PC-9 (cell line): ENCODE results near the gene FAM151B. TPM values are rescaled to one million over a fixed set of nuclear protein-coding genes. Genes with fewer than 3 reads are reported as not detected.
"Not testable (repeated sequence)": the region's sequence is repeated elsewhere in the genome, so short reads cannot be mapped to it uniquely, and the experiment has no call there.

Experiments used
- BruUV-seq: library from RNA; stranded (reverse); fragments of 400-500 nt; replicated peaks from 2 replicates; lab custom pipeline; 2021; lab: Mats Ljungman, UMichigan
- CTCF ChIA-PET: fragments of 300-600 bp; sonication (Branson Sonifier 250); formaldehyde crosslinking; loops from one replicate; lab custom pipeline; 2022; ENCODE audit warnings: antibody characterized with exemption; lab: Charles Lee
- POLR2A ChIA-PET: fragments of 300-600 bp; sonication (Branson Sonifier 250); formaldehyde crosslinking; loops from one replicate; lab custom pipeline; 2022; ENCODE audit warnings: antibody characterized with exemption; ENCODE audit not compliant: unreplicated experiment; lab: Charles Lee
- DNase-seq, 2 experiments: peaks; one replicate each; pipeline versions ENCODE4 v3.0.0 to v3.0.0-alpha.2; 2015 to 2022; ENCODE audit warnings: mixed read lengths in 1 of 2
- H2AFZ ChIP-seq: fragments of 200-600 bp; sonication (generic); 2 replicates; pipeline ENCODE4 v1.8.1; 2017; ENCODE audit warnings: antibody characterized with exemption
- H3F3A ChIP-seq: fragments of 200-600 bp; sonication (generic); 2 replicates; pipeline ENCODE4 v1.8.1; 2017; ENCODE audit warnings: antibody characterized with exemption, mild to moderate bottlenecking, low read depth; ENCODE audit not compliant: insufficient read depth
- H3K27ac ChIP-seq: fragments of 200-600 bp; sonication (generic); 2 replicates; pipeline ENCODE4 v1.6.1; 2016; ENCODE audit warnings: mixed run types
- H3K27me3 ChIP-seq: fragments of 200-600 bp; sonication (generic); 2 replicates; pipeline ENCODE4 v1.6.1; 2016; ENCODE audit warnings: low read depth, mixed run types; ENCODE audit not compliant: insufficient read depth
- H3K36me3 ChIP-seq: fragments of 200-600 bp; sonication (generic); 2 replicates; pipeline ENCODE4 v1.6.1; 2016; ENCODE audit warnings: low read depth, mixed run types
- H3K4me1 ChIP-seq: fragments of 200-600 bp; sonication (generic); replicated peaks from 2 replicates; pipeline ENCODE4 v1.6.1; 2016; ENCODE audit warnings: mixed run types; ENCODE audit not compliant: insufficient read depth
- H3K4me2 ChIP-seq: fragments of 200-600 bp; sonication (generic); 2 replicates; pipeline ENCODE4 v1.6.1; 2017; ENCODE audit warnings: mixed run types
- H3K4me3 ChIP-seq: fragments of 200-600 bp; sonication (generic); 2 replicates; pipeline ENCODE4 v1.6.1; 2016; ENCODE audit warnings: mixed run types
- H3K79me2 ChIP-seq: fragments of 200-600 bp; sonication (generic); 2 replicates; pipeline ENCODE4 v1.6.1; 2017; ENCODE audit warnings: low read depth, mixed run types
- H3K9me2 ChIP-seq: fragments of 200-600 bp; sonication (generic); 2 replicates; pipeline ENCODE4 v1.8.1; 2017; ENCODE audit warnings: mild to moderate bottlenecking; ENCODE audit not compliant: insufficient read depth
- H3K9me3 ChIP-seq: fragments of 200-600 bp; sonication (generic); 2 replicates; pipeline ENCODE4 v1.8.1; 2016; ENCODE audit warnings: low read depth; ENCODE audit not compliant: insufficient read depth
- H4K20me1 ChIP-seq: fragments of 200-600 bp; sonication (generic); 2 replicates; pipeline ENCODE4 v1.8.1; 2017; ENCODE audit not compliant: insufficient read depth
- CTCF ChIP-seq: fragments of 200-600 bp; sonication (generic); conservative IDR thresholded peaks from 2 replicates; pipeline ENCODE4 v1.6.1; 2017; ENCODE audit warnings: mixed run types, antibody characterized with exemption, mild to moderate bottlenecking, moderate library complexity
- EZH2 ChIP-seq: fragments of 200-600 bp; sonication (generic); IDR thresholded peaks from 2 replicates; pipeline ENCODE4 v1.8.0; 2017; ENCODE audit warnings: antibody characterized with exemption, low read depth
- intact Hi-C: fragments of 100-400 bp; cut with micrococcal nuclease; formaldehyde crosslinking; loops from one replicate; pipeline ENCODE4 v1.10.0; 2022; ENCODE audit not compliant: unreplicated experiment
- total RNA-seq: library from RNA; stranded (reverse); gene quantifications from 2 replicates; pipeline ENCODE4 v1.2.3, GENCODE V29; 2021

Gene FAM151B
- total RNA-seq, 1 experiment from 2014 or later, result 1.7 TPM

DNA sequence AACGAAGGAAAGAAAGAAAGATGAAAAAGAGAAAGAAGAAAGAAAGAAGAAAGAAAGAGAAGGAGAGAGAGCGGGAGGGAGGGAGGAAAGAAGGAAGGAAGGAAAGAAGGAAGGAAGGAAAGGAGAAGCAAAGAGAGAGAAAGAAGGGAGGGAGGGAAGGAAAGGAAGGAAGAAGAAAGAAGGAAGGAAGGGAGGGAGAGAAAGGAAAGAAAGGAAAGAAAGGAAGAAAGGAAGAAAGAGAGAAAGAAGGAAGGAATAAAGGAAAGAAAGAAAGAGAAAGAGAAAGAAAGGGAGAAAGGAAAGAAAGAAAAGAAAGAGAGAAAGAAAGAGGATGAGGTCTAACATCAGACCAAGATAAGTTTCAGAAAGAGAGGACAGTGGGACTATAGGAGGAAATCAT, 91.2 kb downstream of the FAM151B start:
- no peak overlapping the region for H3K4me3 ChIP-seq
- TF ChIP-seq CTCF (no peak), EZH2 (no peak)
- no peak overlapping the region for H2AFZ ChIP-seq
- no peaks in the 10 kb centered on the region for H3F3A ChIP-seq
- H3K27me3 ChIP-seq, result no peaks in the 10 kb centered on the region
- H3K27ac ChIP-seq, result no peak overlapping the region
- no TSS peak for BruUV-seq
- ChIA-PET CTCF (no interaction called here), POLR2A (no interaction called here)
- H3K9me2 ChIP-seq, result no peaks in the 10 kb centered on the region
- H3K4me2 ChIP-seq, result no peak overlapping the region
- DNase-seq, result no peak
- H3K9me3 ChIP-seq, result no peaks in the 10 kb centered on the region
- no peaks in the 10 kb centered on the region for H3K4me1 ChIP-seq
- intact Hi-C loops, result no loop called here
- no peaks in the 10 kb centered on the region for H3K36me3 ChIP-seq
- H3K79me2 ChIP-seq, result no peaks in the 10 kb centered on the region
- H4K20me1 ChIP-seq, result no peaks in the 10 kb centered on the region

DNA sequence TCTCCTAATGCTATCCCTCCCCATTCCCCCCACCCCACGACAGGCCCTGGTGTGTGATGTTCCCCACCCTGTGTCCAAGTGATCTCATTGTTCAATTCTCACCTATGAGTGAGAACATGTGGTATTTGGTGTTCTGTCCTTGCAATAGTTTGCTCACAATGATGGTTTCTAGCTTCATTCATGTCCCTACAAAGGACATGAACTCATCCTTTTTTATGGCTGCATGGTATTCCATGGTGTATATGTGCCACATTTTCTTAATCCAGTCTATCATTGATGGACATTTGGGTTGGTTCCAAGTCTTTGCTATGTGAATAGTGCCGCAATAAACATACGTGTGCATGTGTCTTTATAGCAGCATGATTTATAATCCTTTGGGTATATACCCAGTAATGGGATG, 92.4 kb downstream of the FAM151B start:
- DNase-seq, H3K27me3 ChIP-seq, H3K9me3 ChIP-seq, H3K4me1 ChIP-seq, H3K4me2 ChIP-seq, H3F3A ChIP-seq, H3K9me2 ChIP-seq, H4K20me1 ChIP-seq, POLR2A ChIA-PET, H3K36me3 ChIP-seq, H3K4me3 ChIP-seq, BruUV-seq, H2AFZ ChIP-seq, H3K27ac ChIP-seq, CTCF ChIA-PET, H3K79me2 ChIP-seq, intact Hi-C loops: not testable (repeated sequence)

DNA sequence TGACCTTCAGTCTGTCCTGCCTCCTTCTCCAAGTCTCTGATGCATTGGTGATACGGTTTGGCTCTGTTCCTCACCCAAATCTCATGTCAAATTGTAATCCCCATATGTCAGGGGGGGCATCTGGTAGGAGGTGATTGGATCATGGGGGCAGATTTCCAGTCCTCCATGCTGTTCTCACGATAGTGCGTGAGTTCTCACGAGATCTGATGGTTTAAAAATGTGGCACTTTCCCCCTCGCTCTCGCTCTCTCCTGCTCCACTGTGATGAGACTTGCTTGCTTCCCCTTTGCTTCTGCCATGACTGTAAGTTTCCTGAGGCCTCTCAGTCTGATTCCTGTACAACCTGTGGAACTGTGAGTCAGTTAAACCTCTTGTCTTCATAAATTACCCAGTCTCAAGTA, 96.9 kb downstream of the FAM151B start:
- Histone ChIP-seq H3K79me2 (no peaks in the 10 kb centered on the region), H3K4me3 (no peak overlapping the region), H4K20me1 (no peaks in the 10 kb centered on the region), H3F3A (no peaks in the 10 kb centered on the region), H3K9me3 (no peaks in the 10 kb centered on the region), H3K27me3 (no peaks in the 10 kb centered on the region), H3K4me1 (no peaks in the 10 kb centered on the region), H2AFZ (no peak overlapping the region), H3K9me2 (no peaks in the 10 kb centered on the region), H3K36me3 (no peaks in the 10 kb centered on the region), H3K27ac (no peak overlapping the region), H3K4me2 (no peak overlapping the region)
- TF ChIP-seq CTCF (no peak), EZH2 (no peak)
- intact Hi-C loops, result no loop called here
- ChIA-PET CTCF (no interaction called here), POLR2A (no interaction called here)
- BruUV-seq, result no TSS peak
- DNase-seq, result no peak

DNA sequence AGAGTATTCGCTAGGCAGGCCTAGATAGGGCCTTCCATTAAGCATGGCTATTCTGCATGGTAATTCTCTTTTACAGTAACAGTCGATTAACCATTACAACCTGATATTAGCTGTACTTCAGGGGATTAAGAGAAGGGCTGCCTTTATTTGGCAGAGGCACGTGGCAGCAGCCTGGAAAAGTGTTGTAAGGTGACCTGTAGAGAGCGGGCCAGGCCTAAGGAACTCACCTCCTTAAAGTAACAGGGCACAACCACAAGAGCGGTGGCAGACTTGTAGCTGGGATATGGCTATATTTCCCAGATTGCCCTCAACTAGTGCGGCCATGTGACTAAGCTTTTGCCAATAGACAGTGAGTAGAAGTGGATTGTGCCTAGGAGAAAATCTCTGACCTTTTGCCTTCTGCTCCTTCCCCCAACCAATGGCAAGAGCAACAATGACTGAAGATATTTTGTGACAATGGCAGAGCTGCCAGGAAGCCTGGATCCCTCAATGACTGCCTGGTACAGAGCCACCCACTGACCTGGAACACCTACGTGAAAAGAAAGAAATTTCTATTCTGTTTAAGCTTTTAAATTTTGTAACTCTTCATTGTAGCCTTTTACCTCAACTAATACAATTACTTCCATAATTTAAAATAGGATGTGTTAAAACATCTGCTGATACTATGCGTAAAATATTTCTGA, 101.1 kb downstream of the FAM151B start:
- Histone ChIP-seq H3K9me2 (no peaks in the 10 kb centered on the region; the same call in 1 of the 2 replicates), H4K20me1 (no peaks in the 10 kb centered on the region), H3K4me2 (no peak overlapping the region), H3K79me2 (no peaks in the 10 kb centered on the region), H3K9me3 (no peaks in the 10 kb centered on the region), H3K27ac (no peak overlapping the region), H3K27me3 (no peaks in the 10 kb centered on the region), H3K4me3 (no peak overlapping the region), H2AFZ (no peak overlapping the region), H3K4me1 (peaks cover 9% of the 10 kb centered on the region; the same call in 1 of the 2 replicates), H3F3A (no peaks in the 10 kb centered on the region), H3K36me3 (no peaks in the 10 kb centered on the region)
- no peak for DNase-seq
- CTCF ChIA-PET, result no interaction called here
- POLR2A ChIA-PET, result no interaction called here
- BruUV-seq, result no TSS peak
- TF ChIP-seq EZH2 (no peak), CTCF (no peak)
- intact Hi-C loops, result no loop called here
